ENCODE data around the gene RTP2.

DNA sequence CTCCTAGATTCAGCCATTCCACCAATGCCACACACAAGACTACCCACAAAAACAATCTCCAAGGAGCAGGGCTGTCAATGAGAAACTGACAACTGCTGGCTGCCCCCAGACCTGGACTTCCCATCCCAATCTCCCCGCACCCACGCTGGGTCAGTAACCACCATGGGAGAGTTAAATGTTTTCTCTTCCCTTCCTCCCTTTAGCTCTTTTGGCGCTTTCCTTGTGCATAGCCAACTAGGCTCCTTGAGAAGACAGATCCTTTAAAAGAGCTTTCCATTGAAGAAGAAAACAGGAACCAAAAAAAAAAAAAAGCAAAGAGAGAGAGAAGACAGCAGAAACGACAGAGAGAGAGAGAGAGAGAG lies 34.6 kb upstream of the RTP2 start:
- TF ChIP-seq, protein P1, sequence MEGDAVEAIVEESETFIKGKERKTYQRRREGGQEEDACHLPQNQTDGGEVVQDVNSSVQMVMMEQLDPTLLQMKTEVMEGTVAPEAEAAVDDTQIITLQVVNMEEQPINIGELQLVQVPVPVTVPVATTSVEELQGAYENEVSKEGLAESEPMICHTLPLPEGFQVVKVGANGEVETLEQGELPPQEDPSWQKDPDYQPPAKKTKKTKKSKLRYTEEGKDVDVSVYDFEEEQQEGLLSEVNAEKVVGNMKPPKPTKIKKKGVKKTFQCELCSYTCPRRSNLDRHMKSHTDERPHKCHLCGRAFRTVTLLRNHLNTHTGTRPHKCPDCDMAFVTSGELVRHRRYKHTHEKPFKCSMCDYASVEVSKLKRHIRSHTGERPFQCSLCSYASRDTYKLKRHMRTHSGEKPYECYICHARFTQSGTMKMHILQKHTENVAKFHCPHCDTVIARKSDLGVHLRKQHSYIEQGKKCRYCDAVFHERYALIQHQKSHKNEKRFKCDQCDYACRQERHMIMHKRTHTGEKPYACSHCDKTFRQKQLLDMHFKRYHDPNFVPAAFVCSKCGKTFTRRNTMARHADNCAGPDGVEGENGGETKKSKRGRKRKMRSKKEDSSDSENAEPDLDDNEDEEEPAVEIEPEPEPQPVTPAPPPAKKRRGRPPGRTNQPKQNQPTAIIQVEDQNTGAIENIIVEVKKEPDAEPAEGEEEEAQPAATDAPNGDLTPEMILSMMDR (IDR thresholded peaks at IDR 0.05): no peak
- no peak for TF ChIP-seq POLR2AphosphoS5 (IDR thresholded peaks at IDR 0.05)
- no peak for TF ChIP-seq EP300 (IDR thresholded peaks at IDR 0.05)
- no peak for TF ChIP-seq POLR2A (IDR thresholded peaks at IDR 0.05)
